HUES6 (cell line): ENCODE measurements around the gene PVALEF.

ENCODE experiments used
- H3K27ac ChIP-seq: 2 replicates; pipeline ENCODE4 v1.7.0; 2013; ENCODE audit warnings: low read depth, mild to moderate bottlenecking, low read length, inconsistent platforms
- H3K27me3 ChIP-seq: 2 replicates; pipeline ENCODE4 v1.6.1; 2013; ENCODE audit warnings: low read length; ENCODE audit not compliant: control insufficient read depth, insufficient read depth
- H3K36me3 ChIP-seq: 2 replicates; pipeline ENCODE4 v1.6.1; 2013; ENCODE audit warnings: low read length; ENCODE audit not compliant: control insufficient read depth, insufficient read depth
- H3K4me1 ChIP-seq: 2 replicates; pipeline ENCODE4 v1.6.1; 2013; ENCODE audit warnings: low read length; ENCODE audit not compliant: control insufficient read depth, insufficient read depth
- H3K4me3 ChIP-seq: 2 replicates; pipeline ENCODE4 v1.5.1; 2013; ENCODE audit warnings: low read depth, low read length
- H3K9ac ChIP-seq: one replicate; pipeline ENCODE4 v1.6.1; 2013; ENCODE audit warnings: mild to moderate bottlenecking, low read length
- H3K9me3 ChIP-seq: 2 replicates; pipeline ENCODE4 v1.6.1; 2013; ENCODE audit warnings: low read depth, low read length; ENCODE audit not compliant: control insufficient read depth, insufficient read depth

Gene PVALEF

GRCh38 chr17:81200695-81201580 lies 35.6 kb downstream of the PVALEF start:
- Histone ChIP-seq H3K36me3 (peaks cover 46% of the 10 kb centered on the region), H3K9ac (no peak overlapping the region), H3K27ac (peak overlapping the region; percentile 11; the same call in 1 of the 2 replicates)

GRCh38 chr17:81202318-81202717 lies 37.0 kb downstream of the PVALEF start:
- Histone ChIP-seq H3K27me3 (no peaks in the 10 kb centered on the region), H3K9me3 (no peaks in the 10 kb centered on the region), H3K36me3 (peaks cover 39% of the 10 kb centered on the region), H3K27ac (no peak overlapping the region), H3K9ac (no peak overlapping the region), H3K4me3 (no peak overlapping the region), H3K4me1 (no peaks in the 10 kb centered on the region; the same call in 1 of the 2 replicates)

More at GRCh38 chr17:81200695-81201580, 35.6 kb downstream of the PVALEF start:
- Histone ChIP-seq H3K4me1 (no peaks in the 10 kb centered on the region; the same call in 1 of the 2 replicates), H3K27me3 (no peaks in the 10 kb centered on the region), H3K9me3 (no peaks in the 10 kb centered on the region), H3K4me3 (no peak overlapping the region)

- no peak overlapping the region for H3K27ac ChIP-seq
- H3K9me3 ChIP-seq: no peaks in the 10 kb centered on the region
- no peaks in the 10 kb centered on the region; the same call in 1 of the 2 replicates for H3K4me1 ChIP-seq
- no peak overlapping the region for H3K4me3 ChIP-seq
- H3K9ac ChIP-seq: no peak overlapping the region
- peaks cover 38% of the 10 kb centered on the region for H3K36me3 ChIP-seq
- H3K27me3 ChIP-seq: no peaks in the 10 kb centered on the region
Measured at GRCh38 chr17:81203136-81203535, 37.8 kb downstream of the PVALEF start.

GRCh38 chr17:81204578-81204977 lies 39.3 kb downstream of the PVALEF start:
- Histone ChIP-seq H3K9me3 (no peaks in the 10 kb centered on the region), H3K36me3 (peaks cover 30% of the 10 kb centered on the region), H3K27me3 (no peaks in the 10 kb centered on the region), H3K4me3 (no peak overlapping the region), H3K9ac (no peak overlapping the region), H3K27ac (no peak overlapping the region), H3K4me1 (no peaks in the 10 kb centered on the region; the same call in 1 of the 2 replicates)

GRCh38 chr17:81206166-81206565 lies 40.9 kb downstream of the PVALEF start:
- Histone ChIP-seq H3K27me3 (no peaks in the 10 kb centered on the region), H3K27ac (no peak overlapping the region), H3K9me3 (no peaks in the 10 kb centered on the region), H3K36me3 (peaks cover 30% of the 10 kb centered on the region), H3K4me3 (no peak overlapping the region), H3K9ac (no peak overlapping the region), H3K4me1 (no peaks in the 10 kb centered on the region; the same call in 1 of the 2 replicates)

- no peak overlapping the region for H3K27ac ChIP-seq
- no peaks in the 10 kb centered on the region for H3K4me1 ChIP-seq
- no peak overlapping the region for H3K9ac ChIP-seq
- H3K36me3 ChIP-seq: peaks cover 30% of the 10 kb centered on the region
- H3K4me3 ChIP-seq: no peak overlapping the region
- H3K9me3 ChIP-seq: no peaks in the 10 kb centered on the region
- no peaks in the 10 kb centered on the region for H3K27me3 ChIP-seq
Measured at GRCh38 chr17:81206657-81207056, 41.4 kb downstream of the PVALEF start.

GRCh38 chr17:81207610-81208581 lies 42.6 kb downstream of the PVALEF start:
- Histone ChIP-seq H3K27ac (no peak overlapping the region), H3K4me1 (no peaks in the 10 kb centered on the region)

GRCh38 chr17:81208651-81209050 lies 43.3 kb downstream of the PVALEF start:
- no peak overlapping the region for H3K27ac ChIP-seq

More at GRCh38 chr17:81207610-81208581, 42.6 kb downstream of the PVALEF start:
- Histone ChIP-seq H3K36me3 (peaks cover 26% of the 10 kb centered on the region), H3K4me3 (no peak overlapping the region), H3K27me3 (no peaks in the 10 kb centered on the region), H3K9ac (no peak overlapping the region), H3K9me3 (no peaks in the 10 kb centered on the region)

GRCh38 chr17:81209141-81209540 lies 43.8 kb downstream of the PVALEF start:
- no peaks in the 10 kb centered on the region for H3K4me1 ChIP-seq
- H3K36me3 ChIP-seq: peaks cover 16% of the 10 kb centered on the region
- no peaks in the 10 kb centered on the region for H3K9me3 ChIP-seq
- H3K27me3 ChIP-seq: no peaks in the 10 kb centered on the region
- H3K27ac ChIP-seq: no peak overlapping the region
- no peak overlapping the region for H3K4me3 ChIP-seq
- no peak overlapping the region for H3K9ac ChIP-seq

More at GRCh38 chr17:81208651-81209050, 43.3 kb downstream of the PVALEF start:
- Histone ChIP-seq H3K36me3 (peaks cover 19% of the 10 kb centered on the region), H3K27me3 (no peaks in the 10 kb centered on the region), H3K9ac (no peak overlapping the region), H3K9me3 (no peaks in the 10 kb centered on the region), H3K4me3 (no peak overlapping the region), H3K4me1 (no peaks in the 10 kb centered on the region)

GRCh38 chr17:81210466-81210865 lies 45.2 kb downstream of the PVALEF start:
- Histone ChIP-seq H3K36me3 (peaks cover 16% of the 10 kb centered on the region), H3K4me3 (no peak overlapping the region), H3K9me3 (no peaks in the 10 kb centered on the region), H3K27me3 (no peaks in the 10 kb centered on the region), H3K9ac (no peak overlapping the region), H3K4me1 (no peaks in the 10 kb centered on the region), H3K27ac (no peak overlapping the region)
